ENCODE data around the gene PCK2.

PCK2 gene

GRCh38 chr14:24108336-24108874 is 14.3 kb downstream of the PCK2 start:
- TF ChIP-seq REST (IDR thresholded peaks at IDR 0.05; ENCODE audit: insufficient replicate concordance, low read depth) (no peak), POLR2AphosphoS5 (IDR thresholded peaks at IDR 0.05; ENCODE audit: low read depth) (no peak), GABPA (IDR thresholded peaks at IDR 0.05; ENCODE audit: low read depth) (no peak), CTCF (IDR thresholded peaks at IDR 0.05; ENCODE audit: insufficient read depth, low read length) (no peak), SPI1 (IDR thresholded peaks at IDR 0.05; ENCODE audit: borderline replicate concordance, low read depth) (no peak)
- Histone ChIP-seq H3K27me3 (ENCODE audit: insufficient read depth, poor library complexity, severe bottlenecking) (no peaks in the 10 kb centered on the region), H3K4me3 (replicated peaks; ENCODE audit: insufficient read depth, low read length) (no peak overlapping the region), H3K27ac (replicated peaks) (no peak overlapping the region)
- no peak for DNase-seq (ENCODE audit: low read depth in 1 of 2, low spot score in 1 of 2)

- Histone ChIP-seq H3K27ac (replicated peaks) (no peak overlapping the region), H3K4me3 (replicated peaks; ENCODE audit: insufficient read depth, low read length) (no peak overlapping the region), H3K27me3 (ENCODE audit: insufficient read depth, poor library complexity, severe bottlenecking) (no peaks in the 10 kb centered on the region)
- no peak for TF ChIP-seq REST (IDR thresholded peaks at IDR 0.05; ENCODE audit: insufficient replicate concordance, low read depth)
- no peak for TF ChIP-seq POLR2AphosphoS5 (IDR thresholded peaks at IDR 0.05; ENCODE audit: low read depth)
- TF ChIP-seq GABPA (IDR thresholded peaks at IDR 0.05; ENCODE audit: low read depth) = no peak
- TF ChIP-seq CTCF (IDR thresholded peaks at IDR 0.05; ENCODE audit: insufficient read depth, low read length) = no peak
- no peak for TF ChIP-seq SPI1 (IDR thresholded peaks at IDR 0.05; ENCODE audit: borderline replicate concordance, low read depth)
- no peak for DNase-seq (ENCODE audit: low read depth in 1 of 2, low spot score in 1 of 2)
Observed at GRCh38 chr14:24110060-24110459, 15.9 kb downstream of the PCK2 start.

GRCh38 chr14:24110523-24110922 is 16.4 kb downstream of the PCK2 start:
- Histone ChIP-seq H3K27ac (replicated peaks) (no peak overlapping the region), H3K4me3 (replicated peaks; ENCODE audit: insufficient read depth, low read length) (no peak overlapping the region), H3K27me3 (ENCODE audit: insufficient read depth, poor library complexity, severe bottlenecking) (no peaks in the 10 kb centered on the region)
- TF ChIP-seq CTCF (IDR thresholded peaks at IDR 0.05; ENCODE audit: insufficient read depth, low read length) = no peak
- TF ChIP-seq POLR2AphosphoS5 (IDR thresholded peaks at IDR 0.05; ENCODE audit: low read depth) = no peak
- TF ChIP-seq GABPA (IDR thresholded peaks at IDR 0.05; ENCODE audit: low read depth) = no peak
- no peak for TF ChIP-seq SPI1 (IDR thresholded peaks at IDR 0.05; ENCODE audit: borderline replicate concordance, low read depth)
- no peak for TF ChIP-seq REST (IDR thresholded peaks at IDR 0.05; ENCODE audit: insufficient replicate concordance, low read depth)
- DNase-seq (ENCODE audit: low read depth in 1 of 2, low spot score in 1 of 2) = no peak
